Measurements from ENCODE around the gene ZNF780A. TPM values are rescaled to one million over a fixed set of nuclear protein-coding genes. Genes with fewer than 3 reads are reported as not detected.

ZNF780A gene
- total RNA-seq, 4 donors from 2014 or later, result 9.6 to 15.7 (median 13.0) TPM

DNA sequence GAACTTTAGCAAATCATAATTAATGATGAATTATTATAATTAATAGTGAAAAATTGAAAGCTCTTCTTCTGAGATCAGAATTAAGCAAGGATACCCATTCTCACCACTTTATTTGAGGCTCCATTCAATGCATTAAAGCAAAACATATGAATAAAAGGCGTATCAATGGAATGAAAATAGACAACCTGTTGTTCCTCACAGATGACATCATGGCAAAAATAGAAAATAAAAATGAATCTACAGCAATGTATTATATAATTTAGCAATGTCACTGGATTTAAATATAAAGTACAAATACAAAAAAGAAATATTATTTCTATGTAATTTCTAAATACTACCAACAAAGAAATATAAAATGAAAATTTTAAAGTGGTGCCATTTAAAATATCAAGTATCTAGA, 11.1 kb upstream of the ZNF780A start:
- no peak overlapping the region for H3K27ac ChIP-seq
- H3K27me3 ChIP-seq, result no peaks in the 10 kb centered on the region
- TF ChIP-seq, protein P1, sequence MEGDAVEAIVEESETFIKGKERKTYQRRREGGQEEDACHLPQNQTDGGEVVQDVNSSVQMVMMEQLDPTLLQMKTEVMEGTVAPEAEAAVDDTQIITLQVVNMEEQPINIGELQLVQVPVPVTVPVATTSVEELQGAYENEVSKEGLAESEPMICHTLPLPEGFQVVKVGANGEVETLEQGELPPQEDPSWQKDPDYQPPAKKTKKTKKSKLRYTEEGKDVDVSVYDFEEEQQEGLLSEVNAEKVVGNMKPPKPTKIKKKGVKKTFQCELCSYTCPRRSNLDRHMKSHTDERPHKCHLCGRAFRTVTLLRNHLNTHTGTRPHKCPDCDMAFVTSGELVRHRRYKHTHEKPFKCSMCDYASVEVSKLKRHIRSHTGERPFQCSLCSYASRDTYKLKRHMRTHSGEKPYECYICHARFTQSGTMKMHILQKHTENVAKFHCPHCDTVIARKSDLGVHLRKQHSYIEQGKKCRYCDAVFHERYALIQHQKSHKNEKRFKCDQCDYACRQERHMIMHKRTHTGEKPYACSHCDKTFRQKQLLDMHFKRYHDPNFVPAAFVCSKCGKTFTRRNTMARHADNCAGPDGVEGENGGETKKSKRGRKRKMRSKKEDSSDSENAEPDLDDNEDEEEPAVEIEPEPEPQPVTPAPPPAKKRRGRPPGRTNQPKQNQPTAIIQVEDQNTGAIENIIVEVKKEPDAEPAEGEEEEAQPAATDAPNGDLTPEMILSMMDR (IDR thresholded peaks at IDR 0.05), result no peak
- TF ChIP-seq POLR2A (IDR thresholded peaks at IDR 0.05), result no peak
- TF ChIP-seq EP300 (IDR thresholded peaks at IDR 0.05), result no peak
- no peaks in the 10 kb centered on the region for H3K4me1 ChIP-seq
- no peaks in the 10 kb centered on the region for H3K9me3 ChIP-seq
- no peak for DNase-seq (ENCODE audit: low spot score in 2 of 2)
- H3K36me3 ChIP-seq, result no peaks in the 10 kb centered on the region
- H3K4me3 ChIP-seq, result no peak overlapping the region
- 68 to 79% methylated on average over 1 of the region's 1 CpG for WGBS, 2 donors

DNA sequence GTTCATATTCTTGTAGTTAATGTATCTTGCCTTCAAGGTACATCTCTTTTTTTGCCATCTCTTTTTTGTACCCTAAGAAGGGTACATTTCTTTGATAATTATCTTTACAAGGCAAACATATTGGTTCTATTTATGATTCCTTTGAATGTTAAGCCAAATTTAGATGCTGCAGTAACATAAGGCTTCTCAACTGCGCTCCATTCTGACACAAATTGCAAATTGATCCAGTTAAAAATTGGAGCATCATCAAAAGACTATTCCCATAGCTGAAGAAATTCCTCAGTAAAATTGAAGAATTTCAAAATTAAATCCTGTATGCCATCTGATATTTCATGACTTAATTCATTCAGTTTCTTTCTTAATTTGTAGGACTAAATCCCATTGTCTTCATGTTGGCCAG, 2.7 kb upstream of the ZNF780A start:
- Histone ChIP-seq H3K36me3 (peaks cover 0 to 2% (median 0%) of the 10 kb centered on the region in 3 donors), H3K4me1 (peaks cover 0 to 18% (median 4%) of the 10 kb centered on the region in 4 donors), H3K4me3 (no peak overlapping the region), H3K27me3 (peaks cover 0 to 3% of the 10 kb centered on the region in 2 donors), H3K9me3 (no peaks in the 10 kb centered on the region), H3K27ac (no peak overlapping the region)
- DNase-seq (ENCODE audit: low spot score in 2 of 2), result no peak
- TF ChIP-seq, protein P1 (IDR thresholded peaks at IDR 0.05), result no peak
- TF ChIP-seq EP300 (IDR thresholded peaks at IDR 0.05) (no peak), POLR2A (IDR thresholded peaks at IDR 0.05) (no peak)
- 89 to 94% methylated on average over 1 of the region's 1 CpG for WGBS, 2 donors

DNA sequence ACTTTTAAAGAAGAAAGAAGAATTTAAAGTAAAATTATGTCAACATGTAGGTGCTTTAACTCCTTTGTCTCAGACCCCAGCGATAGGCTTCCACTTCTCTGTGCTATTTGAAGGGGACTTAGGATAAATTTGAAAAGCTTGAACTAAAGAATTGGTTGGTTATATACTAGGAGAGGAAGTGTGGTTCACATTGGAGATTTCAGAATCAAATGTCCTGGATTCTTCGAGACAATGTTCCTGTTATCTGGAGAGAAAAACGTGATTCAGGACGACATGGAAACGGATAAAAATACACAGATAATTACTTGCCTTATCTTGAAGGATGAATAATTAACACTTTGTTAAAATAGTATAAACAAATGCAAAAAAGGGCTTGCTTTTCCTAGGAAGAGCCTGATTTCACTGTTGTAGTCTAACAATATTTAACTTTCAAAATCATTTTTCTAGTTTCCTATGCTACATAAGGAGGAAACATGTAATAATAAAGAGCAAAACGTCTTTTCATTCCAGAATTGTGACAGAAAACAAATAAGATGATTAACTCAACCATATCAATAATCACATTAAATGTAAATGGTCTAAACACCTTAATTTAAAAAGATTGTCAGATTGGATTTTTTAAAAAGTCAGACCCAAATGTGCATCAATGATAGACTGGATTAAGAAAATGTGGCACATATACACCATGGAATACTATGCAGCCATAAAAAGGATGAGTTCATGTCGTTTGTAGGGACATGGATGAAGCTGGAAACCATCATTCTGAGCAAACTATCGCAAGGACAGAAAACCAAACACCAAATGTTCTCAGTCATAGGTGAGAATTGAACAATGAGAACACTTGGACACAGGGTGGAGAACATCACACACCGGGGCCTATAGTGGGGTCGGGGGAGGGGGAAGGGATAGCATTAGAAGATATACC, 724 bp upstream of the ZNF780A start:
- peaks cover 0 to 4% (median 0%) of the 10 kb centered on the region in 3 donors for H3K36me3 ChIP-seq
- H3K4me3 ChIP-seq, result peak overlapping the region; percentile 60 to 78 (median 72)
- peak overlapping the region; percentile 60 to 93 (median 86) for H3K27ac ChIP-seq
- no peak for DNase-seq (ENCODE audit: low spot score in 2 of 2)
- TF ChIP-seq EP300 (IDR thresholded peaks at IDR 0.05) (no peak), POLR2A (IDR thresholded peaks at IDR 0.05) (no peak)
- TF ChIP-seq, protein P1 (IDR thresholded peaks at IDR 0.05), result no peak
- H3K4me1 ChIP-seq, result peaks cover 0 to 18% (median 4%) of the 10 kb centered on the region in 4 donors
- 45 to 48% methylated on average over 10 of the region's 10 CpGs for WGBS, 2 donors
- peaks cover 0 to 1% of the 10 kb centered on the region in 2 donors for H3K27me3 ChIP-seq
- H3K9me3 ChIP-seq, result no peaks in the 10 kb centered on the region

DNA sequence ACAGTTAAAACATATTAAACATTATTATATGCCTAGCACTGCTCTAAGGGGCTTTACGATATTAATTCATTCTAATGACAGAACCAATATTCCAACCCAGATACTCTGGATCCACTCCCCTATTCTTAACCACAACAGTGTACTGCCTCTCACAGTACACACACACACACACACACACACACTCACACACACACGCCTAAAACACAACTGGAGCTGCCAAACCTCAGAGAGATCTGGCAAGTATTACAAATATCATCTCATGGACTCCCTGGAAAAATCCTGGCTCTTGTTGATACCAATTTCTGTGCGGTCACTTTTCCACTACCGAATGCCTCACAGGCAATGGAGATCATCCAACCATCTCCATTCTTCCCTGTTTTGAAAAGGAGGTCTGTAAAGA, 1.3 kb downstream of the ZNF780A start:
- no peak for DNase-seq (ENCODE audit: low spot score in 2 of 2)
- Histone ChIP-seq H3K4me3 (peak overlapping the region in 3 of 4 donors; percentile 60 to 78 (median 66)), H3K27me3 (no peaks in the 10 kb centered on the region), H3K36me3 (peaks cover 0 to 18% (median 0%) of the 10 kb centered on the region in 3 donors), H3K4me1 (peaks cover 0 to 18% (median 4%) of the 10 kb centered on the region in 4 donors), H3K9me3 (no peaks in the 10 kb centered on the region), H3K27ac (peak overlapping the region in 3 of 4 donors; percentile 84 to 93 (median 87))
- 56 to 59% methylated on average over 4 of the region's 4 CpGs for WGBS, 2 donors
- no peak for TF ChIP-seq POLR2A (IDR thresholded peaks at IDR 0.05)
- TF ChIP-seq, protein P1 (IDR thresholded peaks at IDR 0.05), result no peak
- TF ChIP-seq EP300 (IDR thresholded peaks at IDR 0.05), result no peak

All from tibial nerve (tissue), 4 donors.